ENCODE data around the gene PCK2. TPM values are rescaled to one million over a fixed set of nuclear protein-coding genes. Genes with fewer than 3 reads are reported as not detected.

Gene PCK2
- total and polyA plus RNA-seq, 2 of the 13 experiments (the other 11 are each of a cell fraction or from before 2014, with no cell fraction given): 129 to 272 TPM

DNA sequence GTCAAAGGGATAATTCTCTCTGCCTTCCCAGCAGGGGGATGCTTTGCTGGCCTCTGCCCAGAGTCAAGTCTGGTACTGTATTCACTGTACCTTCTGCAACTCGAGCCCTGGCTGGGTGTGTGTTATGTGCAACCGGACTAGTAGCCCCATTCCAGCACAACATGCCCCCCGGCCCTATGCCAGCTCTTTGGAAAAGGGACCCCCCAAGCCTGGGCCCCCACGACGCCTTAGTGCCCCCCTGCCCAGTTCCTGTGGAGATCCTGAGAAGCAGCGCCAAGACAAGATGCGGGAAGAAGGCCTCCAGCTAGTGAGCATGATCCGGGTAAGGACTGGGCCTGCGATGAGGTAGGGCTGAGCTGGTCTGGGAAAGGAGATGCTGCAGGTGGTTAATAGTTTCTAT lies 56.5 kb downstream of the PCK2 start:
- Histone ChIP-seq H3K79me2 (ENCODE audit: insufficient read depth, low read length) (peaks cover 29% of the 10 kb centered on the region), H3K4me2 (ENCODE audit: low read depth, low read length) (no peak overlapping the region), H3K4me1 (ENCODE audit: insufficient read depth, low read length) (peaks cover 26% of the 10 kb centered on the region), H2AFZ (ENCODE audit: low read length) (no peak overlapping the region), H3K9ac (ENCODE audit: insufficient read depth, low read depth, low read length) (no peak overlapping the region), H3K9me3 (ENCODE audit: low read length) (no peaks in the 10 kb centered on the region), H3K27ac (ENCODE audit: extremely low read length, insufficient read depth, low read length) (no peak overlapping the region), H3K36me3 (replicated peaks in 1 of 2; ENCODE audit: control insufficient read depth in 1 of 2, insufficient read depth in 2 of 2, low read length in 2 of 2) (peaks cover 41 to 49% of the 10 kb centered on the region in 2 experiments), H4K20me1 (ENCODE audit: insufficient read depth, low read length) (peaks cover 7% of the 10 kb centered on the region), H3K27me3 (ENCODE audit: control insufficient read depth in 1 of 2, insufficient read depth in 2 of 2, low read length in 2 of 2) (peaks cover 0 to 3% of the 10 kb centered on the region in 2 experiments; a peak in 1 of 5 replicates), H3K4me3 (replicated peaks in 1 of 3; ENCODE audit: insufficient read depth in 1 of 3, low read depth in 2 of 3, low read length in 3 of 3) (no peak overlapping the region)
- intact Hi-C loops (cut with micrococcal nuclease; ENCODE audit: unreplicated experiment): no loop called here
- WGBS (ENCODE audit: low lambda C conversion rate): 96% methylated on average over 9 of the region's 9 CpGs
- DNase-seq (ENCODE audit: low spot score) (no peak), FAIRE-seq (no peak), ATAC-seq (no peak)
- CTCF ChIA-PET (ENCODE audit: low intra/inter-chr PET ratio, low total read pairs): no interaction called here
- in situ Hi-C loops (cut with HindIII; ENCODE audit: extremely low pct_ligation_motif_present, low pct_unique_long_range_greater_than_20kb): no loop called here
- POLR2A ChIA-PET: interaction anchor here (4.5 to 11.8 kb wide), 4 partner anchors 8 to 56 kb away, joined by 22 to 233 read pairs (median 194); partner anchors contain the start of genes DCAF11, EMC9, IRF9 and NRL
- no peak for TF ChIP-seq ZNF746 (CRISPR knock-in tag; IDR thresholded peaks at IDR 0.05)
- no peak for TF ChIP-seq CHCHD3 (CRISPR knock-in tag; IDR thresholded peaks at IDR 0.05)
- TF ChIP-seq MTA1 (CRISPR knock-in tag; IDR thresholded peaks at IDR 0.05; ENCODE audit: borderline replicate concordance): 0 out of 2 replicates have a peak, but pooled peaks have one; percentile 0
- no peak for TF ChIP-seq NCOA5 (CRISPR knock-in tag; IDR thresholded peaks at IDR 0.05)
- no TSS peak for BruUV-seq (replicated peaks)

GRCh38 chr14:24150993-24151392 lies 56.9 kb downstream of the PCK2 start:
- POLR2A ChIA-PET: interaction anchor here (1.3 to 11.8 kb wide), 5 partner anchors 8 to 37 kb away, joined by 3 to 233 read pairs (median 22); partner anchors contain the start of genes DCAF11, EMC9, IRF9 and NRL
- no peak for ATAC-seq
- CTCF ChIA-PET (ENCODE audit: low intra/inter-chr PET ratio, low total read pairs): no interaction called here
- Histone ChIP-seq H3K4me2 (ENCODE audit: low read depth, low read length) (no peak overlapping the region), H3K27ac (ENCODE audit: extremely low read length, insufficient read depth, low read length) (no peak overlapping the region), H3K27me3 (ENCODE audit: control insufficient read depth in 1 of 2, insufficient read depth in 2 of 2, low read length in 2 of 2) (peaks cover 0 to 3% of the 10 kb centered on the region in 2 experiments; a peak in 1 of 5 replicates), H3K4me1 (ENCODE audit: insufficient read depth, low read length) (peaks cover 21% of the 10 kb centered on the region), H2AFZ (ENCODE audit: low read length) (no peak overlapping the region), H4K20me1 (ENCODE audit: insufficient read depth, low read length) (peaks cover 7% of the 10 kb centered on the region), H3K4me3 (replicated peaks in 1 of 3; ENCODE audit: insufficient read depth in 1 of 3, low read depth in 2 of 3, low read length in 3 of 3) (no peak overlapping the region), H3K9ac (ENCODE audit: insufficient read depth, low read depth, low read length) (no peak overlapping the region), H3K79me2 (ENCODE audit: insufficient read depth, low read length) (peaks cover 24% of the 10 kb centered on the region), H3K9me3 (ENCODE audit: low read length) (no peaks in the 10 kb centered on the region), H3K36me3 (replicated peaks in 1 of 2; ENCODE audit: control insufficient read depth in 1 of 2, insufficient read depth in 2 of 2, low read length in 2 of 2) (peaks cover 45 to 53% of the 10 kb centered on the region in 2 experiments)
- BruUV-seq (replicated peaks): no TSS peak
- no peak for DNase-seq (ENCODE audit: low spot score)
- in situ Hi-C loops (cut with HindIII; ENCODE audit: extremely low pct_ligation_motif_present, low pct_unique_long_range_greater_than_20kb) (no loop called here), intact Hi-C loops (cut with micrococcal nuclease; ENCODE audit: unreplicated experiment) (no loop called here)
- WGBS (ENCODE audit: low lambda C conversion rate): 95% methylated on average over 9 of the region's 9 CpGs
- FAIRE-seq: no peak
- TF ChIP-seq RFX1 (IDR thresholded peaks at IDR 0.05): peak; percentile 39; the same call in 1 of the 2 replicates
- TF ChIP-seq ZNF17 (CRISPR knock-in tag; IDR thresholded peaks at IDR 0.05): no peak
- TF ChIP-seq, protein P1, sequence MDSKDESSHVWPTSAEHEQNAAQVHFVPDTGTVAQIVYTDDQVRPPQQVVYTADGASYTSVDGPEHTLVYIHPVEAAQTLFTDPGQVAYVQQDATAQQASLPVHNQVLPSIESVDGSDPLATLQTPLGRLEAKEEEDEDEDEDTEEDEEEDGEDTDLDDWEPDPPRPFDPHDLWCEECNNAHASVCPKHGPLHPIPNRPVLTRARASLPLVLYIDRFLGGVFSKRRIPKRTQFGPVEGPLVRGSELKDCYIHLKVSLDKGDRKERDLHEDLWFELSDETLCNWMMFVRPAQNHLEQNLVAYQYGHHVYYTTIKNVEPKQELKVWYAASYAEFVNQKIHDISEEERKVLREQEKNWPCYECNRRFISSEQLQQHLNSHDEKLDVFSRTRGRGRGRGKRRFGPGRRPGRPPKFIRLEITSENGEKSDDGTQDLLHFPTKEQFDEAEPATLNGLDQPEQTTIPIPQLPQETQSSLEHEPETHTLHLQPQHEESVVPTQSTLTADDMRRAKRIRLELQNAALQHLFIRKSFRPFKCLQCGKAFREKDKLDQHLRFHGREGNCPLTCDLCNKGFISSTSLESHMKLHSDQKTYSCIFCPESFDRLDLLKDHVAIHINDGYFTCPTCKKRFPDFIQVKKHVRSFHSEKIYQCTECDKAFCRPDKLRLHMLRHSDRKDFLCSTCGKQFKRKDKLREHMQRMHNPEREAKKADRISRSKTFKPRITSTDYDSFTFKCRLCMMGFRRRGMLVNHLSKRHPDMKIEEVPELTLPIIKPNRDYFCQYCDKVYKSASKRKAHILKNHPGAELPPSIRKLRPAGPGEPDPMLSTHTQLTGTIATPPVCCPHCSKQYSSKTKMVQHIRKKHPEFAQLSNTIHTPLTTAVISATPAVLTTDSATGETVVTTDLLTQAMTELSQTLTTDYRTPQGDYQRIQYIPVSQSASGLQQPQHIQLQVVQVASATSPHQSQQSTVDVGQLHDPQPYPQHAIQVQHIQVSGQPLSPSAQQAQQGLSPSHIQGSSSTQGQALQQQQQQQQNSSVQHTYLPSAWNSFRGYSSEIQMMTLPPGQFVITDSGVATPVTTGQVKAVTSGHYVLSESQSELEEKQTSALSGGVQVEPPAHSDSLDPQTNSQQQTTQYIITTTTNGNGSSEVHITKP (CRISPR knock-in tag; IDR thresholded peaks at IDR 0.05; ENCODE audit: low read depth): no peak
- no peak for TF ChIP-seq FOXP1 (IDR thresholded peaks at IDR 0.05)
- no peak for TF ChIP-seq FOXP1 (CRISPR knock-in tag; IDR thresholded peaks at IDR 0.05)
- no peak for TF ChIP-seq BATF2 (CRISPR knock-in tag; IDR thresholded peaks at IDR 0.05)
- TF ChIP-seq ZNF543 (CRISPR knock-in tag; IDR thresholded peaks at IDR 0.05): no peak
- no peak for TF ChIP-seq TRIM24 (CRISPR knock-in tag; IDR thresholded peaks at IDR 0.05)
- no peak for TF ChIP-seq ZNF354B (CRISPR knock-in tag; IDR thresholded peaks at IDR 0.05)
